Stimulated activated CD4-positive, alpha-beta T cell treated with anti-CD3 and anti-CD28 coated beads, Interleukin-4, amount 100 ng/mL, for 4 hours (primary cell): ENCODE data around the gene FHL1.
"Not testable (repeated sequence)": the region's sequence is repeated elsewhere in the genome, so short reads cannot be mapped to it uniquely, and the experiment has no call there.

Source experiments
- DNase-seq, 2 experiments: peaks; one replicate each; pipeline ENCODE4 v3.0.0-alpha.2; 2020

The FHL1 gene

GRCh38 chrX:136147315-136147901 lies at the start of gene FHL1:
Gene FHL1, plus strand, starts transcription at chrX:136147533.
- peak; percentile 49 to 62 for DNase-seq

DNA sequence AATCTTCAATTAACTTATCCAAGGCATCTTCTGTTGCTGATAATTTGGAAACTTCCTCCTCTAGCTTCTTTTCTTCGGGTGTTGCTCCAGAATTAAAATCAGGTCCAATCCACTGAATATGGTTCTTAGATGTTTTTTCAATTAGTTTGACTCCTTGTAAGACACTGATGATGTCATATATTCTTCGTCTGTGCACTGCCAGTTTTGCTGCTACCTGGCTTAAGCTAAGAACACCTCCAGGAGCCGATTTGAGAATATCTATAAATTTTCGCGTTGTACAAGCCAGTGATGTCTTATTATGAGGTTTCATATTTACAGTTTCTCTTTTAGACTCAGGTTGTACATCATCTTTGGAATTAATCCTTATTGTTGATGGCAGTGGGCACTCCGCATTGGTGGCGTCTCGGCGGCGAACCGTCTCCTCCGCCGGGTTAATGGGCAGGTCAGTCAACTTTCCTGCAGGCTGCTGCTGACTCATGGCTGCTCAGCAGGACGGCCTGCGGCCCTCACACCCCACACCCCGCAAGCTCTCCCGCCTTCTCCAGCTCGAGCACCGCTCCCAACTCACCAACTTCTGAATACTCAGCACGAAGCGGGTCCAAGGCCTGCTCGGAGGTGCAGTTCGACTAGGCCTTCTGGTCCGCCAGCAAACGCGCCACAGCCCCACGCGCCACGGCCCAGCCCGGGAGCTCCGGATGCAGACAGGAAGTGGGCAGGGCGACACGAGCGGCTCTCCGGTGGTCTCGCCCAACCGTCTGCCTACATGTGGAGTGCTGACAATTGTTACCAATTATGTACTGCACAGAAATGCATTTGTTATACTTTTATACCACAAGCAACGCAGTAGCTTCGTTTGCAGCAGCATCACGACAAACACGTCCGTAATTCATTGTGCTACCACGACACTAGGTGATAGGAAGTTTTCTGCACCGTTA lies 49.2 kb upstream of the FHL1 start:
- DNase-seq: no peak

DNA sequence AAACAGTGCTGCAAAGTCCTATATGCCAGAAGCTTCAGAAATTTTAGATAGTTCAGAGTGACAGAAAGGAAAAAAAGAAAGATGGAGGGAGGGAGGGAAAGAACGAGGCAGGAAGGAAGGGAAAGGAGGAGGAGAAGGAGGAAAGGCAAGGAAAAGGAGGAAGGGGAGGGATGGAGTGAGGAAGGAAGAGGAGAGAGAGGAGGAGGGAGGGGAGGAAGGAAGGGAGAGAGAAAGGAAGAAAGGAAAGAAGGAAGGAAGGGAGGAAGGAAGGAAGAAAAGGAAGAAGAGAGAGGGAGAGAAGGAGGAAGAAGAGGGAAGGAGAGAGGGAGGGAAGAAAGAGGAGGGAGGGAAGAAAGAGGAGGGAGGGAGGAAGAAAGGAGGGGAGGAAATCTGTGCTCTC lies 42.4 kb upstream of the FHL1 start:
- DNase-seq: no peak

GRCh38 chrX:136106920-136107528 lies 40.3 kb upstream of the FHL1 start:
- no peak for DNase-seq

DNA sequence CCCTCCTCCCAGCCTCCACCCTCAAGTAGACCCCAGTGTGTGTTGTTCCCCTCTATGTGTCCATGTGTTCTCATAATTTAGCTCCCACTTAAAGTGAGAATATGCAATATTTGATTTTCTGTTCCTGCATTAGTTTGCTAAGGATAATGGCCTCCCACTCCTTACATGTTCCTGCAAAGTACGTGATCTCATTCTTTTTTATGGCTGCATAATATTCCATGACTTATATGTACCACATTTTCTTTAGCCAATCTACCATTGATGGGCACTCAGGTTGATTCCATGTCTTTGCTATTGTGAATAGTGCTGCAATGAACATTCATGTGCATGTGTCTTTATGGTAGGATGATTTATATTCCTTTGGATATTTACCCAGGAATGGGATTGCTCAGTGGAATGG lies 38.4 kb upstream of the FHL1 start:
- not testable (repeated sequence) for DNase-seq

DNA sequence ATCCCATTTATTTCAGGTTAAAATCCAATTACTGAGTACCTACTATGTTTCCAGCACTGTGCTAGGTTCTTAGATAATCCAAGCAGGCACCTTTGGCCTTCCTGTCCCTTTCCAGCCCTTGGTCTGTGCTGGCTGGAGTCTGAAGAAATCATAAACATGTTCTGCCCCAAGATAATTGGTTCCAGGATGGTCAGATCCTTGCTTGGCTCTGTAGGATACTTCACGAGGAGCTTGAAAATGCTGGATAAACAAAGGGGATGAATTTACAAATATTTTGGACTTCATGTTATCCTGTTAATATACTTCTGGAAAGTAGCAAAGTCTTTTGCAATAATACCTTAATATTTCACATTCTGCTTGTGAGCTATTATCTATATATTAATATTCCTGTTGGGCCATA lies 35.0 kb upstream of the FHL1 start:
- DNase-seq: no peak

GRCh38 chrX:136112778-136113177 lies 34.6 kb upstream of the FHL1 start:
- DNase-seq: no peak

DNA sequence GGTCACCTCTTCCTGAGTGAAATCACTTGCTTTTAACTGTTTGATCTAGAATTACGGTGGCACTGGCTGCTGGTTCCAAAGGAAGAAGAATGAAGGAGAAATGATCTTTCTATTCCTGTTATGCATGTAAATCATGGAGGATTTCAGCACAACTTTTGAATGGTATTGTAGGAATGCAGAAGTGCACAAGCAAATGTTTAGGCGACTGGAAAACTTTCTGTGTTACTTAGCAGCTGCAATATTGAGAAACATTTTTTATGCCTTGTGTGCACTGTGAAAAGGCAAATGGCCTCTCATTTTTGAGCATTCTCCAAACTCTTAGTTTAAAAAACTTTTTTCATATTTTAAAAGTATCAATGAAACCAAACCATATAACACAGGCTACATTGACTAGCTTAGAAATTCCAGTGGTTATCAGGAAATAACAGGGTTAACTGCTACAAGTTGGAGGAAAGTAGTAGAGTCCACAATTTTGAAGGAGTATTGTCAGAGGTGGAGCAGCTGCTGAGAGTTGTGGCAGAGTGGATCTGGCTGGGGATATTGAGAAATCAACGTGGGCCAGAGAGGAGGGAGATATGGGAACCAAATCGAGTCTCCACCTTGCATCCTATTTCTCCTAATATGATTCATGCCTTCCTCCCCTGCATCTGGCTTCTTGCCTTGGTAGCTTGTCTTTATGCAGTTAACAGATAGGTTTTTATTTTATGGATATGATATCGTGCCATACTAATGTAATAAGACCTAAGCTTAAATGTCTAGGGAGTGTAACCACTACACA lies 32.0 kb upstream of the FHL1 start:
- no peak for DNase-seq

DNA sequence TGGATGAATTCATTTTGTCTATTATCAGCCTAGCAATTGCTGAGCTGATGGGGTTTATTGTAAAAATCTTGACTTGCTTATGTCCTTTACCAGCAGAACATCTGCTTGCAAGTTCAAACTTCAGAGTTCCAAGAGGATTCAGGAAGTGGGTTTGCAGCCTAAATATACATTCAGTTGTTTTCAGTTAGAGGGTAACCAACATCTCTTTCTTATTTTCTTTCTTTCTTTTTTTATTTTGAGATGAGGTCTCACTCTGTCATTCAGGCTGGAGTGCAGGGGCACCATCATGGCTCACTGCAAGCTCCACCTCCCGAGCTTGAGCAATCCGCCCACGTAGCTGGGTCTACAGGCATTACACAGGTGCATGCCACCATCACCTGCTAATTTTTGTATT lies 31.4 kb upstream of the FHL1 start:
- DNase-seq: no peak

GRCh38 chrX:136121788-136122187 lies 25.5 kb upstream of the FHL1 start:
- no peak for DNase-seq

DNA sequence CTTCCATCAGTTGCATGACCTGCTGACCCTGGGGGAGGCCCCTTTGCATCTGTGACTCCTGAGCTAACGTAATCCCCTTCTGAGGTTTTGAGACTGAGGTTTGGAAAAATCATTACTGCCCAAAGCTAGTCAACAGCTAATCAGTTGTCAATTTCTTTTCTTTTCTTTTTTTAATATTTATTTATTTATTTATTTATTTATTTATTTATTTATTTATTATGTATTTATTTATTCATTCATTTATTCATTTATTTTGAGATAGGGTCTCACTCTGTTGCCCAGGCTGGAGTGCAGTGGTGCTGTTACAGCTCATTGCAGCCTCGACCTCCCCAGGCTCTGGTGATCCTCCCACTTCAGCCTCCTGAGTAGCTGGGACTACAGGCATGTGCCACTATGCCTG lies 25.1 kb upstream of the FHL1 start:
- DNase-seq: no peak

DNA sequence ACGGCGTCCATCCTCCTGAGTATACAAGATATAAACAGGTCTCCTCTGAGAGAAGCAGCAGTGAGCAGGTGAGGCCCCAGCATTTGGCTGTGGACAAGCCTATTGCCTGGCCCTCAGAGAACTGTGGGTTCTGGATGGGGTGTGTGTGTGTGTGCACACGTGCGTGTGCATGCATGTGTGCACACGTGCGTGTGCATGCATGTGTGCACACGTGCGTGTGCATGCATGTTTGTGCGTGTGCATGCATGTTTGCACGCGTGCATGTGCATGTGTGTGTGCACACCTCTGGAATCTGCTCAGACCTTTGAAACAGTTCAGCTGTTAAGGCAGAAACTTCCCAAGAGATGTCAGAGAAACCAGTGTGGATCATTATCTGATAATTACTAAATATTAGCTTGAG lies 22.2 kb upstream of the FHL1 start:
- no peak for DNase-seq

DNA sequence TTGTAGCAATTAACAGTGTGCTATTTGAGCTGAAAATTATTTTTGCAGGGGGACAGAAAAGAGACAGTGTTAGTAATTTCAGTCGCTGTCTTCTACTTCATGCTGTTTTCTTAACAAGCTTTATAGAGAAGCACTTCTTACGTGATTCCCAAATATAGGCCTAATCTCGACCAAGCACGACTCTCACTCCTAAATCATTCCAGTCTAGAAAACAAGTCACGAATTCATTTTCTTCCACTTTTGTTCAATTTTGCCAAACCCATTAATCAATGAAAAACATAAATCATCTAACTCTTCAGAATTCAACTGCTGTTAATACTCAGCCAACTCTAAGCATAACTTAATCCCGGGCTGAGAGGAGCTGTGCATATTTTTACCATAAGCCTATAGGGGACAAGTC lies 21.0 kb upstream of the FHL1 start:
- no peak for DNase-seq

- DNase-seq: no peak
Observed at GRCh38 chrX:136126872-136127406, 20.4 kb upstream of the FHL1 start.

GRCh38 chrX:136128743-136129142 lies 18.6 kb upstream of the FHL1 start:
- no peak for DNase-seq

DNA sequence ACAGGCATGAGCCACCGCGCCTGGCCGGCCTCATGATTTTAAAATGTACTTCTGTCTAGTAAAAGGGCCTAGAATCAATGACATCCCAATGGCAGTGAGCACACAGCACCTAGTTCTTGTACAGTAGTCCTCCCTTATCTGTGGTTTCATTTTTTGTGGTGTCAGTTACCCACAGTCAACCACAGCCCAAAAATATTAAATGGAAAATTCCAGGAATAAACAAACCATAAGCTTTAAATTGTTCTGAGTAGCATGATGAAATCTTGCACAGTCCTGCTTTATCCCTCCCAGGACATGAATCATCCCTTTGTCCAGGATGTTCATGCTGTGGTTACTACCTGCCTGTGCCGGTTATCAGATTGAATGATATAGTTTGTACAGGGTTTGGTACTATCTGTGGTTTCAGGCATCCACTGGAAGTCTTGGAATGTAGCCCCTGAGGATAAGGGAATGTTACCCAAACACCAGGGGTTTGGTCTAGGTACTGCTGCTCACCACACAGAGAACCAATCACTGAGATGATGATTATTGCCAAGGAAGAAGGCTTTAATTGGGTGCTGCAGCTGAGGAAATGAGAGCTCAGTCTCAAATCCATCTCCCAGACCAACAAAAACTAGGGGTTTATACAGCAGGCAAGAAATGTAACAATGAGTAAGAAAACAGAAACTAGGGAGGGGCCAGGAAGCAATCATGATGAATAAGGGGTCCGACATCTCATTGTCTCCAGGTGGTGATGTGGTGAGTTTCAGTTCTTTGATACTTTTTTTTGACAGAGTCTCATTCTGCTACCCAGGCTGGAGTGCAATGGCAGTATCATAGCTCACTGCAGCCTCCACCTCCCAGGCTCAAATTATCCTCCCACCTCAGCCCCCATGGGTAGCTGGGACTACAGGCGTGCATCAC lies 16.2 kb upstream of the FHL1 start:
- DNase-seq: no peak

DNA sequence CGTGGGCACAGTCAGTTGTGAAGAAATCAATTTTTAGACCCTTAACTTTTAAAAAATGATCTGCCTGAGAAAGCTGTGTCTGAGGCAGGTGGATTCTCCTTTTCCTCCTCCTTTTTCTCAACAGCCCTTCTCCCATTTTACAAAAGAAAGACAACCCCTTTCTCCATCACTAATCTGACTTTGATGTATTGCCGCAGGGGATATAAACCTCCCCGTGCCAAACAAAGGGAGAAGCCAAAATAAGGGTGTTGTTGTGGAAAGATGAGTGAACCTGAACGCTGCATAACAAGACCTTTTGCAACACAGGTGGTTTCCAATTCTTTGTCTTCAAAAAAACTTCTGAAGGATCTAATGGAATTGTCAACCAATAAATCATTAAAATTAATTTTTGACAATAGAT lies 8.4 kb upstream of the FHL1 start:
- no peak for DNase-seq

- DNase-seq: no peak
Observed at GRCh38 chrX:136141569-136141968, 5.8 kb upstream of the FHL1 start.

GRCh38 chrX:136142592-136142991 lies 4.7 kb upstream of the FHL1 start:
- no peak for DNase-seq

GRCh38 chrX:136143711-136144110 lies 3.6 kb upstream of the FHL1 start:
- DNase-seq: peak in 1 of 2 experiments; percentile 20

DNA sequence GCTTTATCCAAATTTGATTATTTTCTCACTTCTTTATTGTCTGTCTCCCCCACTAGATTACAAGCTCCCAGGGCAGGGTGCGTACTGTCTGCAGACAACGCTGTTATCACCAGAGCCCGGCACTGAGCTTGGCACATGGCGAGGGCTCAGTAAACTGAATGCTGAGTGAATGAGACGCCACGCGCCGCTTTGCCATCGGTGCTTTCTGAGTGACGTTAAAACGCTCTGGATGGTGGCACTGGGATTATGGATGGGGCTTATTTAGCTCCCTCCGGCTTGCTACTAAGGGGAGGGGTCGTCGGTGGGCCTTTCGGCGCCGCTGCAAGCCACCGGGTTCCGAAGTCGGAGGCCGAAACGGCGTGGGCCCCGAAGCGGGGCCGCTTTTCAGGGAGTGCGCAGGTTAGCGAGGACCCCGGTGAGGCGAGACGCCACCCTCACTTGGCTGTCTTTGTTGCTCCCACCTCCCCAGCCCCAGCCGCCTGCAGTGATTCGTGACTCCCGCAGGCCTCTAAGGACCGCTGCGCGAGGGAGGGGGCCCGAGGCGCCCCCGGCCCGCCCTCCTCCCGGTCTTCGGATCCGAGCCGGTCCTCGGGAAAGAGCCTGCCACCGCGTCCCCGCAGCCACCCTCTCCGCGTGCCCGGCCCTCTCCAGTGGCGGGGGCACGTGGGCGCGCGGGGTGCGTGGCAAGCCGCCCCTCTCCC lies 569 bp upstream of the FHL1 start:
- peak; percentile 12 to 26 for DNase-seq
